GM03348 (cell line): ENCODE data around the gene SEPTIN3.
"Not testable (repeated sequence)": the region's sequence is repeated elsewhere in the genome, so short reads cannot be mapped to it uniquely, and the experiment has no call there.

Experiments
- DNase-seq: peaks from one replicate; pipeline ENCODE4 v3.0.0; 2012; ENCODE audit warnings: low spot score

The SEPTIN3 gene

DNA sequence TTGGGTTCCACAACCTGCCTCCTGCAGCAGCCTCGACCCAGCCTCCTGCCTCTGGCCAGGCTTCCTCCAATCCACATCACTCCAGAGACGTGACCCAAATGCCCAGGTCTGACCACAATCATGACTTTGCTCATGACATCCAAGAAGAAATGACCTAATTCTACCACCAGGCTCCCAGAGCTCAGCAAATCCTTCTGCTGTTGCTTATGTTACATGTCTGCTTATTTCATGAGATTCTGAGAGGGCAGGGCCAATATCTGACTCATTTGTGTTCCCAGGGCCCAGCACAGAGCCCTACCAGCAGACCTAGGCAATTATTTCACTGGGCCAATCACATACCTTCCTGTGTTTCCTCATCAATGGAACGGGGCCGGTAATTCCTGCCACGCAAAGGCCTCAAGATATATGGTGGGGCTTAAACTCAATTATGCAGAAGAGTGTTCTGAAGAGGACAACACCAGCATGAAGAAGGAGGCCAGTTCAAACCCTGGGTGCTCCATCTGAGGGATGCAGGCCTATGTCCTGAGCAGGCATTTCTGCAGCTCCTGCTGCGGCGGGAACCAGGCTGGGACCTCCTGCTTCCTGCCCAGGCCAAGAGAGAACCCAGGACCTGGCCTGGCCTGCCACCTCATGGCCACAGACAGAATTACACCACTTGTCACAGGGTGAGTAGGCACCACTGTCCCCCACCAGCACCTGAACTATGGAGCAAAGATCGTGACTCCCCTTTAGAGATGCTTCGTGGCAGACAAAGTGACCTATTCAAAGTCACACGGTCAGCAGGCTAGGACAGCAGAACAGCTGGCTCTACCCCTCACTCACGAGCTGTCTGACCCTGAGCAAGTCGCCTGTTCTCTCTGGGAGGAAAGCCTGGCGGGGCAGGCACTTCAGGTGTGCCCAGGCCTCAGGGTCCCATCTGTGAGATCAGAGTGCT, 28.1 kb upstream of the SEPTIN3 start:
- peak; percentile 92 for DNase-seq

DNA sequence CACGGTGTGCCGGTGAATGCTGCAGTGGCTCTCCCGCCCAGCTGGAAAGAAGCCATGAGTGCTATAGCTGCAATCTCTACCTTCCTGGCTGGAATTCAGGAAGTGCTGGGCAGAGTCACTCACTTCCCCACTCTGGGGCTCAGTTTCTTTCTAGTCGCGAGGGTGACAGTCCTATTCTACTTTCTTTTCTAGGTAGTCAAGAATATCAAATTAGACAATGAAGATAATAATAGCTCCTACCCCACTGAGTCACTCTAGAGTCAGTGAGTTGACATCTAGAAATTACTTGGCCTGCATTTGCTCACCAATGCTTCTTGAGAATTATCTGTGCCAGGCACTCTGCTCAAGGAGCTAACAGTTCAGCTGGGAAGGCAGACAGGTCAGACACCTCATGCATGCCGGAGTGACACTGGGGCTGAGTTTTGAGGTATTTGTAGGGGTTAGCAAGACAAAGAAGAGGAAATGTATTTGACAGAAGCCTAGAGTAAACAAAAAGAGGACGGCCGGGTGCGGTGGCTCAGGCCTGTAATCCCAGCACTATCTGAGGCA, 25.5 kb upstream of the SEPTIN3 start:
- DNase-seq: no peak

DNA sequence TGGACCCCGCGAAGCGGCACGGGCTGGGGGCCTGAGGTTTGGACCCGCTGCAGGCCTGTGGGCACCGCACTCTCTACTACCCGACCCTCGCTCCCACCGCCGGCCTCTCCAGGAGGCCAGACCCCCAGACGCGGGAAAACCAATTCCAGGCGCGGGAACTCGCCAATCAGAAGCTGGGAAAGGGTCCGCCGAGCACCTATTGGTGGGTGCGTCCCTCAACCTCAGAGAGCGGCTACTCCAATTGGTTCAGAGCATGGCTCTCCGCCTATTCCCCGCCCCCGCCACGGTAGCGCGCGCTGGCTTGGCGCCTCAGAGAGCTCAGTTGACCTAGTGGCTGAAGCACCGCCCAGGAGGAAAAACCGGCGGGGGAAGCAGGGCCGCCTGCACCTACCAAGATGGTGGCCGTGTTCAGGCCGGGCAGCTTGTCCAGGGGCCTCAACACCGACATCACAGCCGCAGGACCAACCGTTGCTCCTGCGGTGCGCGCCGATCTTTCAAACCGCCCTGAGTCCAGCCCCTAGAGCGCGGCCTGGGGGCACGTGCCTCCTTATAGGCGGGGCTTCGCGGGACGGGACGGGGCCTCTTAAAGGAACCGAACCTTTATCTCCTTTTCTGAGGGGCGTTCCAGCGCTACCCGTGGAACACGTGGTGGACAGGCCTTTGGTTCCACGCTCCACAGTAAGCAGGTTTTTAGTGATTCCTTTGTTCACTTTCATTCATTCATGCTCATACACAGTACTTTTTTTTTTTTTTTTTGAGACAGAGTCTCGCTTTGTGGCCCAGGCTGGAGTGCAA, 22.4 kb upstream of the SEPTIN3 start, which contains the start of gene CENPM:
Gene CENPM, minus strand, starts transcription at position 524 of the 795 bp plus-strand sequence. Its CDS starts 76 bp downstream, at position 448.
- DNase-seq: peak; percentile 98

DNA sequence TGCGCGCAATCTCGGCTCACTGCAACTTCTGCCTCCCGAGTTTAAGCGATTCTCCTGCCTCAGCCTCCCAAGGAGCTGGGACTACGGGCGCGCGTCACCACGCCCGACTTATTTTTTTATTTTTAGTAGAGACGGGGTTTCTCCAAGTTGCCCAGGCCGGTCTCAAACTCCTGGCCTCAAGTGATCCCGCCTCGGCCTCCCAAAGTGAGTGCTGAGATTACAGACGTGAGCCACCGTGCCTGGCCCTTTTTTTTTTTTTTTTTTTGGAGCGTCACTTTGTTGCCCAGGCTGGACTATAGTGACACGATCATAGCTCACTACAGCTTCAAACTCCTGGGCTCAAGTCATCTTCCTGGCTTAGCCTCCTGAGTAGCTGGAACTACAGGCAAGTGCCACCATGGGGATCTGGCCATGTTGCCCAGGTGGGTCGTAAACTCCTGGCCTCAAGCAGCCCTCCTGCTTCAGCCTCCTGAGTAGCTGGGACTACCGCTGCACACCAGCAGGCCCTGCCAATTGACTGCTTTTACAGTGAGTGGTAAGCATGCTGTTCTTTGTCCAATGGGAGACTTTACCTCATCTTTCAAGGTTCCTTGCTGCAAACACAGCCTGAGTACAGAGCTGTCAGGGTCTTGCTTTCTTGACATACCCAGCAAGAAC, 21.7 kb upstream of the SEPTIN3 start:
- DNase-seq: no peak

DNA sequence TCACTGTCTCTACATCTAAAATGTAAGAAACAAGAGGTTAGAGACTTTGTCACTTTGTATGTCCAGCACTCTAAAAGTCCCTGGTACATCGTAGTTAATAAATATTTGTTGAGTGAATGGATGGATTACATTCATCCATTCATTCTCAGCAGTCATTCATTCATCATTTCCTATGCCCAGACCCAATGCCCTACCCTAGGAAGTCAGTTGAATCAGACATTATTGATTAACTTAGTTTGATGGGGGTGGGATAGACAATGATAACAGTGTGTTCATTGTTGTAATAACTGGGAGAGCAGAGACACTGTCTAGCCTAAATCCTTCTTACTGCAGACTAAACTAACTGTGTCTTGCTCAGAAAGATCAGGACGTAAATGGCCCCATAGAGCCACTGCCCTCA, 21.1 kb upstream of the SEPTIN3 start:
- DNase-seq: no peak

DNA sequence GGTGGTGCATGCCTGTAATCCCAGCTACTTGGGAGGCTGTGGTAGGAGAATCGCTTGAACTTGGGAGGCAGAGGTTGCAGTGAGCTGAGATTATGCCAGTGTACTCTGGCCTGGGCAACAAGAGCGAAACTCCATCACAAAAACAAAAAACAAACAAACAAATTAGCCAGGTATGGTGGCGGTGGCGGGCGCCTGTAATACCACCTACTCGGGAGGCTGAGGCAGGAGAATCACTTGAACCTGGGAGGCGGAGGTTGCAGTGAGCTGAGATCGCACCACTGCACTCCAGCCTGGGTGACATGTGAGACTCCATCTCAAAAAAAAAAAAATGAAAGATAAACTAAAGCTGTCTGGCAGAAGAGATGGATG, 20.3 kb upstream of the SEPTIN3 start:
- not testable (repeated sequence) for DNase-seq

DNA sequence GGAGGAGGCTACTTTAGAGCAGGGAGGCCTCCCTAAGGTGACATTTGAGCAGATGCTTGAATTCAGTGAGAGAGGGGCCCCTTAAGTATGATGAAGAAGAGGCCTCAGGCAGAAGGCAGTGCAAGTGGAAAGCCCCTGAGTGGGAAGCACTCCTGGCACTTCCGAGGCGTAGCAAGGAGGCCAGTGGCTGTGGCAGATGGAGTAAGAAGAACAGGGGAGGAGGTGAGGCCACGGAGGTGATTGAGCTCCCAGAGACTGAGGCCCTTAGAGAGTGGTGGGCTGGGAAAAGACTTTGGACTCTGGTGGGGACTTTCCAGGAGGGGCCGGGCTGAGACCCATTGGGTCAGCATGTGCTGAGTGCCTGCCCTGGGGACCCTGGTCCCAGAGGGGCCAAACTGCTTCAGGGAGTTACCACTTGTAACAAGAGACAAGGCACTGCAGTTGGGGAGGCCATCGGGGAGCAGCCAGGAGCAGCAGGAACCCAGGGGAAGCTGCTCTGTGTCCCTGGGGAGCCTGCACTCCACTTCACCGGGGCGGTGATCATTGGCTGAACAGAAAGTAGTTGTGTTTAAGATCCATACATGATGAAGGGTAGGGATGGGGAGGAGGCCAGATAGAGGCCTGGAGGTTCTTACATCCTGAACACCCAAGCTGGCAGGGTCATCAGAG, 19.8 kb upstream of the SEPTIN3 start:
- DNase-seq: no peak

DNA sequence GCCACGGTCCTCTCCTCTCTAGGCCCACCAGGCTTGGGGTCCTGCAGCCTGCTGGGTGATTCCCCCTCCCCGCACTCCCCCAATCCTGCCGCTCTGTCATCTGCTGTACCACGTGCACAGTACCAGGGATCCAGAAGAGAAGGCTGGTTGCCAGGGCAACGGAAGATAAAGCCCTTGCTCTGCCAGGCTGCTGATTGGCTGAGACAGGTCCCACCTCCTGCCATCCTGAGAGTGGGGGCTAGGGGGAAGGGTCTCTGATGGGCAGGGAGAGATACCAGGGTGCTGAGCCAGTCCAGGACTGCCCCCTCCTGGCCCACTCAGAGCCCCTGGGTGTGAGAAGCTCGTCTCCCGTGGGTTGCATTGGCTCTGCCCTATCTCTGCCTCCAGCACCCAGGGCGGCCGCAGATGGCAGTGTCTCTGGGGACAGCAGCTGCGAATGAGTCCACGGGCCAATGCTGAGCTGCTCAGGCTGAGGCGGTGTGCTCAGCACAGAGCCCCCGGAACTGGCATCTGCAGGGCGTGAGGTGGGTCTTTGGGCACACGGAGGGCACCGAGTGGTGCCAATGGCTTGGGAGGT, 17.3 kb upstream of the SEPTIN3 start, which contains the start of gene SMIM45:
Gene SMIM45, plus strand, starts transcription at position 253 of the 577 bp plus-strand sequence.
- no peak for DNase-seq

DNA sequence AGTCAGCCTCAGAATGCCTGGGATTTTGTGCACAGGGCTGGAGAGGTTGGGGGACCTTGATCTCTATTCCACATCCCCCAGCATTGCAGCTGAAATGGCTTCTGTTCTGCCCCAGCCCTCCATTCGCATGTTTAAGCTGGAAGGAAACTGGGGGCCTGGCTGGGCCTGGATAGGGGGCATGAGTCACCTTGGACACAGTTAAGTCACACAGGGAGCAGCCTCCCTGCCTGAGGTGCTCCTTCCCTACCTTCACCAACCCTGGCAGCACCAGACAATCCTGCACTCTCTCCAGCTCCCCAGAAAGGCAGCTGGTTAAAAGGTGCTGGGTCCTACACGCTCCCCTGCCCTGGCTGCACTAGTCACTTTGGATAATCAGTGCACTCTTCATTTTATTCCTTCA, 16.5 kb upstream of the SEPTIN3 start:
- no peak for DNase-seq

DNA sequence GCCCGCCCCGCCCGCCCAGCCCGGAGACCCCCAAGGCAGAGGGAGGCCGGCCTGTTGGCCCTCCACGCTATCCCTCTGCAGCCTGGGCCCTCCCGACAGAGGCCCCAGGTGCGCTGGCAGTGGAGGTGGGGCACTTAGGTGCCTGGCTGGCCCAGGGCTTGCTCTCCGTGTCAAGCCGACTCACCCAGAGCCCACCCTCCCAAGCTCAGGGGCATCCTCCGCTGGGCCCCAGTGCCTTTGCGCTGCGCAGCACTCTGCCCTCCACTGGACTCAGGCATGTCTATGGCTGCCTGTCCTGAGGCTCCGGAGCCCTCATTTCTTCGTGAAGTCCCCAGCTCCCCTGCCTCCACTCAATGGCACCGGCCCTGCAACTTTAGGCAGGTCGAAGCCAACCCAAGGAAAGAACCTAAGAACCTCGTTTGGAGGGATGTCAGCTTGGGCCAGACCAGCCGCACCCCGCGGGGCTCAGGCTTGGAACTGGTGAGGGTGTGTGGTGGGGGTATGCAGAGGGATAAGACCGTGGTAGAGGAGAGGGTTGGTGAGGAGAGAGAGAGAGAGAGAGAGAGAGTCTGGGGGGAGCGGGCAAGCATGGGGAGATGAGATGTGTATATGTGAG, 11.2 kb upstream of the SEPTIN3 start:
- DNase-seq: no peak

DNA sequence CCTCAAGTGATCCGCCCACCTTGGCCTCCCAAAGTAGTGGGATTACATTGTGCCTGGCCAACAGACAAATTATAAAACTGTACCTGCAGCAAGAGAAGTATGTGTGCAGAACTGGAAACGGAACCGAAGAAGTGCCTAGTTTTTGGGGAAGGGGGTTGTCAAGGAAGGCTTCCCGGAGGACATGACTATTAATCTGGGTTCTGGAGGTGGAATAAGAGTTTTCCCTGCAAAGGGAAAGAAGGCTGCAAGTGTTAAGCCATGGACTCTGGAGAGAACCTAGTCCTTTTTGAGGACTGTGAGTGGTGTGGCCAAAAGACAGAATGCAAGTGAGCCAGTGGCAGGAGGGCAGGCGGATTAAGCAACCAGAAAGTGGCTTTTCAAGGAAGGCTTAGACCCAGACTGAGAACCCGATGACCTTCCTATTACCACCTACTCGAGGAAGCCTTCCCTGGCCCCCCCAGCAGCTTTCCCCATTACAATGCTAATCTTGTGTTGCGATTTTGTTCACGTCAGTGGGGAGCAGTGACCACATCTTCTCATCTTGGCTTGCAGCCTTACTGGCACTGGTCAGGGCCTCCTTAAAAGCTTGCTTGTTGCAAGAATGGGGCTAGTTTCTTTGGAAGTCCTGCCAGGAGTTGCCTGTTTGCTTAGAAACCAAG, 5.7 kb upstream of the SEPTIN3 start:
- DNase-seq: no peak

DNA sequence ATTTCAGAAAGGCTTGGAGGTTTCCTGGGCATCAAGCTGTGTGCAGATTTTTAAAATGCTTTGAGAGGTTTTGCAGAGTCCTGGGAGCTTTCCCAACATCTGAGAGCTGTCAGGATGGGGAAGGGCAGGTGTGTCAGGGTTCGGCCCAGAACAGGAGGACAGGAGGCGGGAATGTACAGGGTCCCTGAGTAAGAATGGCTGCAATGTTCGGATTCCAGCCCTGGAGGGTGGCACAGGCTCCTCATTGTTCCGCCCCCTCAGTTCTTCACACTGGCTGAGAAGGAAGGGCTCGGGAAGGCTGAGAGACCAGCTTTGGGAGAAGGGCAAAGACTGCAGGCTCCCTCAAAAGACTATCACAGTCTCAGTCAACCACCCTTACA, 5.1 kb upstream of the SEPTIN3 start:
- DNase-seq: no peak

DNA sequence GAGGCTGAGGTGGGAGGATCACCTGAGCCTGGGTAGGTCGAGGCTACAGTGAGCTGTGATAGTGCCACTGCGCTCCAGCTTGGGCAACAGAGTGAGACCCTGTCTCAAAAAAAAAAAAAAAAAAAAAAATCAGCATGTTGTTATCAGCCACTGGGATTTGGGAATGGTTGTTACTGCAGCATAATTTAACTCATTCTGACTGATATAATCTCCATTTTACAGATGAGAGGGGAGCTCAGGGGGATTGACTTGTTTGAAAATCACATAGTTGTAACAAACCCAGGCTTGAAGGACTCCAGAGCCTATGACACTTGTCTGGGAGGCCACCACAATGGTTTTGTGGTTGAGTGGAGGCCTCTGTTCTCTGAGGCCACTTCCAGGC, 3.0 kb upstream of the SEPTIN3 start:
- no peak for DNase-seq

DNA sequence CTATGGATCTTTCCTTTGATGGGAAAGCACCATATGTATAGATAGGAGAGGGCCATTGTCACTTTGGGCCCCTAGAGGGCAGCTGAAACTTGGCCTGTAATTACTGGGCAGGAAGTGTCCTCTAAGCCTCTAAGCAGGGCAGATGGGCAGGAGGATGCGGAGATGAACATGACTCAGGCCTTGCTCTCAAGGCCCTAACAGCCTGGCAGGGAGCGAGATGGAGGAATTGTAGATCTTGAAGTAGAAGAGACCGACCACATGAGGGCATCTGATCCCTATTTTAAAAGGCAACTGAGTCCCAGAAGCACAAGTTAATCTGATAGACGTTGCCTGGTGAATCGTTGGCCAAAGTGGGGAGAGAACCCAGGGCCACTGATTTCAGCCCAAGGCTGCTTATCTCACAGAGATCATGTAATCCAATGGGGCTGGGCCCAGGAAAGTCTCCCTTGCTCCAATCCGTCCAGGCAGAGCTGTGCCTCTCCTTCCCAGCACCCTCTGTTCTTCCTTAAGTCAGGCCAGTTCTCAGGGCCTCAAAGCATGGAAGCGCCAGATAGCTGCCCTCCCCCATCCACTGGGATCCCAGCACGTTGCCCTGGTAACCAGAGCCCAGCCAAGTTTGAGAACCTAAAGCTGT, 2.5 kb upstream of the SEPTIN3 start:
- DNase-seq: peak; percentile 88

DNA sequence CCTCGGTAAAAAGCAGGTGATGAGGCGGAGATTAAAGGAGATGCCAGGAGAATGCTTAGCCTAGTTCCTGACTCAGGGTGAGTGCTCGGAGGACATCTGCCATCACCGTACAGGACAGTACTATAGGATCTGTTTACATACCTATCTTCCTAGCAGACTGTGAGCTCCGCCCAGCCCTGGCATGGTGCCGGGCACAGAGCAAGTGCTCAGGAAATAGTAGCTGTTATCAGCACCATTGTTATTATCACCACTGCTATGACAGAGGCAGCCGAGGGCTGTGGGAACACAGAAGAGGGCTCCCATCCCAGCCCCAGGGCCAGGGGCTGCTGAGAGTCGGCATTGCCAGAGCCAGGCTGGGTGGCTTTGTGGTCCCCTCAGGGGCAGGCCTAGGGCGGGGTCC, 642 bp upstream of the SEPTIN3 start:
- no peak for DNase-seq

DNA sequence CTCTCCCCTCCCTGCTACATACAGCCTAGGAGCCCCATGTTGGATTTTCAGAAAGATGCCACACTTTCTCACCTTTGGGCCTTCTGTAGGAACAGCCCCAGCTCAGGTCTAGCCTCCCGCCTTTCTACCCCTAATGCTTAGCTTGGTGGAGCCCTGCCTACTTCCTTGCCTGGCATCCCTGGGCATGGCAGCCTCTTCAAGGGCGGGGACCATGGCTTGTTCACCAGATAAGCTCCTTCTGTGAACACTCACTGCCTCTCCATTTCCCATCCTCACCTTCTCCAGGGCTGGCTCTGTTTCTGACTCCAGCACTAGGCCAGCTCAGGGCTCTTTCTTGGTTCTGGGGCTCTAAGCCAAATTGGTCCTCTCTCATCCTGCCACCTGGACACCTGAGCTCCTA, 1.4 kb downstream of the SEPTIN3 start:
- no peak for DNase-seq

DNA sequence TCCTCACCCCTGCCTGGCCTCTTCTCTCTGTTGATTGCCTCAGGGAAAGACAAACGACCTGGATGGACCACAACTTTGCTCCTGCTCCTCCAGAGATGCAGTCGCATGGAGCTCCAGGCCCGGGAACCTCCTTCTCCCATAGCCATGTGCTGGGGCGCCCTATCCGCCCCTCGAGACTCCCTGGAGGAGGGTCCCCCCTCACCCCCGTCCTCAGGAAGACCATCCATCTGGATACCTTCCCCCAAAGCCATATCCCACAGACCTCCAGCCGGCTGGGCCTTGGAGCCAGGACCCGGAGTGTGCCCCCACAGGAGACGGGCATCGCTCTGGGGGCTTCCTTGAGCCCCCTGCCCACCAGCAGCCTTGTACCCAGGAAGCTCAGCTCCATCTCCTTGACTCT, 2.2 kb downstream of the SEPTIN3 start:
- no peak for DNase-seq

DNA sequence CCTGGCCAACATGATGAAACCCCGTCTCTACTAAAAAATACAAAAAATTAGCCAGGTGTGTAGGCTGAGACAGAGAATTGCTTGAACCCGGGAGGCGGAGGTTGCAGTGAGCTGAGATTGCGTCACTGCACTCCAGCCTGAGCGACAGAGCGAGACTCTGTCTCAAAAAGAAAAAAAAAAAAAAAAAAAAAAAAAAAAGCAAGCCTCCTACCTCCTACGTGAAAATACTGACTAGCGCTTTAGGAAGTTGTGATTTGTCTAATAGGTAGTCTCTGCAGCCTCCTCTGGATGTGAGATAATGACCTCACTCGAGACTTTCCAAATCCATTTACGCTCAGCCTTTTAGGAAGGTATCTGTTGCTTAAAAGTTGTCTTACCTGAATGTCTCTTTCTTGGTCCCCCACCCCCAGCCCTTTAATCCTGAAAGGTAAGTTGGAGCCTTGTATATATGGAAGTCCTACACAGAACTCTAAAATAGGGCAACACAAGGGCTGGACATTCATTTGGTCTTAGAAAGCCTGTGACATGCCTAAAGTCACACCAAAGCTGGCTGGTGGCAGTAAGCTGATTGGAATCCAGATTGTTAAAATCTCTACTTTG, 5.5 kb downstream of the SEPTIN3 start:
- DNase-seq: no peak

DNA sequence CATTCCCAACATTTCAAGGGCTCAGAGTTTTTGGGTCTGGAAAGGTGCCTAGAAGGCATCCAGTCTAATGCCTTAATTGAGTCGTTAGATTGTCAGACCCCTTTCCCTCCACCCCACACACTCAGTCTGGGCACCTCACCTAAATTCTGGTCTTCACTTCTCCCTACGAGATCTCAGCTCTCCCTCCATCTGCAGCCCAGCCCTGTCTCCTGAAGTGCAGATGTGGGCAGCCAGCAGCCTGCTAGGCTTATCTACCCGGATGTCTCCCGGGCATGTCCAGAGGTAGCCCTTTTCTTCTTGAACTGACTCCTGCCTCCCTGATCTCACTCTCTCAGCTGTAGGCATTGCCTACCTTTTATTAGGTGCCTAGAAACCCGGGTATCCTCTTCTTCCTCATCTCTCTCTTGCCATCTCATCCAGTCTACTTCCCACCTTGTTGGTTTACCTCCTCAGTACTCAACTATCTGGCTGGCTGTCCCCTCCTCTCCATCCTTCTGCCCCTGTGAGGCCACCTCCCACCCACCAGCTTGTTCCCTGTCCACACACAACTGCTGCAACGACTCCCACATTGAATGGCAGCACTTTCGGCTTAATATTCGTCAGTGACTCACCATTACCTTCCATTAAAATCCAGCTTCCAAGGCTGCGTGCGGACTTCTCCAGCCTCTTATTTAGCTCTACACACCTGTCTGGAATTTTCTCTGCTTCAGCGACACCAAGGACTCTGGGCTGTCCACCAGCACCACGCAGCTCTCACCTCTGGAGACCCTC, 6.2 kb downstream of the SEPTIN3 start:
- DNase-seq: no peak
